HG02938 (cell line): Measurements from ENCODE around the gene RNASE2.
"Not testable (repeated sequence)": the region's sequence is repeated elsewhere in the genome, so short reads cannot be mapped to it uniquely, and the experiment has no call there.

Source experiments
- ATAC-seq: cut with Tn5 transposase; IDR thresholded peaks from one replicate; pipeline ENCODE4 v1.9.1; 2021; ENCODE audit warnings: mild to moderate bottlenecking, moderate library complexity; ENCODE audit not compliant: unreplicated experiment

Gene RNASE2

GRCh38 chr14:20980906-20981305 lies 25.6 kb downstream of the RNASE2 start:
- no peak for ATAC-seq

GRCh38 chr14:20982646-20983369 lies 27.5 kb downstream of the RNASE2 start:
- no peak for ATAC-seq

- ATAC-seq: not testable (repeated sequence)
Observed at GRCh38 chr14:20985650-20986049, 30.4 kb downstream of the RNASE2 start.

GRCh38 chr14:20986811-20987210 lies 31.5 kb downstream of the RNASE2 start:
- no peak for ATAC-seq

GRCh38 chr14:20988717-20989470 lies 33.6 kb downstream of the RNASE2 start:
- ATAC-seq: no peak

- no peak for ATAC-seq
Observed at GRCh38 chr14:20989471-20989786, 34.1 kb downstream of the RNASE2 start.

GRCh38 chr14:20989787-20990600 lies 34.7 kb downstream of the RNASE2 start, which contains the start of gene METTL17:
TSS of gene METTL17 (plus strand) at chr14:20989980. CDS start at chr14:20990003, 23 bp downstream.
- ATAC-seq: peak; percentile 94

GRCh38 chr14:20996521-20996920 lies 41.2 kb downstream of the RNASE2 start:
- ATAC-seq: no peak

GRCh38 chr14:20997115-20997514 lies 41.8 kb downstream of the RNASE2 start:
- ATAC-seq: no peak

GRCh38 chr14:20997564-20997963 lies 42.3 kb downstream of the RNASE2 start:
- ATAC-seq: no peak

- ATAC-seq: no peak
Observed at GRCh38 chr14:20998139-20998538, 42.9 kb downstream of the RNASE2 start.

- ATAC-seq: no peak
Observed at GRCh38 chr14:20998674-20999366, 43.5 kb downstream of the RNASE2 start, which contains the start of gene SLC39A2. TSS of gene SLC39A2 (plus strand) at chr14:20999293. CDS start at chr14:20999447, 154 bp downstream.

- no peak for ATAC-seq
Observed at GRCh38 chr14:20999591-20999990, 44.3 kb downstream of the RNASE2 start.

GRCh38 chr14:21001218-21001617 lies 45.9 kb downstream of the RNASE2 start:
- no peak for ATAC-seq

GRCh38 chr14:21003788-21004346 lies 48.6 kb downstream of the RNASE2 start:
- no peak for ATAC-seq
